Measurements from ENCODE around the gene OR13C4.
"Not testable (repeated sequence)": the region's sequence is repeated elsewhere in the genome, so short reads cannot be mapped to it uniquely, and the experiment has no call there.

OR13C4 gene

DNA sequence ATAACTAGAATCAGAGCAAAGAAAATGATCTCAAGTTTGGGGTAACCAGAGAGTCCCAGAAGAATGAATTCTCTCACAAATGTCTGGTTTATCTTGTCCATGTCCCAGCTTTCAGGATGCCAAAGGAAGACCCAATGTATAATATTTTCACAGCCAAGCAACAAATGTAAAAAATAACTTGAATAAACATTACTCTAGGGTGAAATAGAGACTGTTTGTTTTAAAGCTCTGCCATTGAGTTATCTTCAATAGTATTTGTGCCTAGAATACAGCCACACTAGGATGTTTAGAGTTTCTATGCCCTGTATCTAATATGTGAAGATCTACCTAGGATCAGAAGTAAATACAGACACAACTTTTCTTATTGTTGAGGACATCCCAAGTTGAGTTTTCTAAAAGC, at the start of gene OR13C4:
Gene OR13C4, minus strand, starts transcription at position 101 of the 400 bp plus-strand sequence. Its CDS starts 0 bp downstream, at position 101.
- DNase-seq: no peak

DNA sequence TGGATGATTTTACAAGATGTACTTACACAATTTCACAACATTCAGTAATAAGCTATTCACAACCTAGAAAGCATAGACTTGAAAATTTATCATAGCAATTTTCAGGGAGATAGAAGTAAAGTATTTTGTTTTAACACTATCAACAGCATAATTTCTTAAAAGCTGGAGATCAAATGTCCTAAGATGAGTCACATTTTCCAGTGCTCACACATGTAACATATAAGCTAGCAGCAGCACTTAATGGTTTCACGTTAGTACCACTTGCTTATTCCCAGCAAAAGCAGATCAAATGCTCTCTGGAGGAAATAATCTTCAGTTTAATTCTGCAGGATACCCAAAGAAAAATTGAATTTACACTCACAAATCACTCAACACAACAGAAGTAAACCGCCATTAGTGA, 48.4 kb upstream of the OR13C4 start:
- no peak for DNase-seq

DNA sequence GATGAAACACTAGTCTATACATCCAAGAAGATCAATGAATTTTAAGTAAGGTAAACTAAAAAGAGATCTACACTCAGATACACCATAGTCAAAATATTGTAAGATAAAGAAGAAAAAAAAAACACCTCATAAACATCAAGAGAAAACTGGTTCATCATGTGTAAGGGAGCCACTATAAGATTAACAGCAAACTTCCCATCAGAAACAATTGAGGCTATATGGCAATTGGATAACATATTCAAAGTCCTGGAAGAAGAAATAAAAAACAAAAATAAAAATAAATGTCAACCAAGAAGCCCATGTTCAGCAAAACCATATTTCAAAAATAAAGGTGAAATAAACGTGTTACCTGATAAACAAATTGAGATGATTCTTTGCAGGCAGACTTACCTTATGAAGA, 45.6 kb upstream of the OR13C4 start:
- no peak for DNase-seq

DNA sequence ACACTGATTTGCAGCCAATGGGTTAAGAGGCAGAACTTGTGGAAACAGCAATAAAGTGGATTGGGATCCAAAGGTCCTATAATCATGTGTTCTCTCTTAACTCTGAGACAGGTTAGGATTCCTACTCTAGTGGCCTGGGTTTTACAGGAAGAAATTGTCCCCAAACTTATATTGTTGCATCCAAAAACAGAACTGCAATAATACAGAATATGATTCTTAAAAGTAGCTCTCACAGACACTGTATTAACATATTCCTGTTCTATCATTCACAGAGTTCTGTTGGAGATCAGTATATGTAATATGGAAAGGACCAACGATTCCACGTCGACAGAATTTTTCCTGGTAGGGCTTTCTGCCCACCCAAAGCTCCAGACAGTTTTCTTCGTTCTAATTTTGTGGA, 41.9 kb upstream of the OR13C4 start, which contains the start of gene OR13C8:
Gene OR13C8, plus strand, starts transcription at position 301 of the 400 bp plus-strand sequence. Its CDS starts 0 bp downstream, at position 301.
- DNase-seq: no peak

DNA sequence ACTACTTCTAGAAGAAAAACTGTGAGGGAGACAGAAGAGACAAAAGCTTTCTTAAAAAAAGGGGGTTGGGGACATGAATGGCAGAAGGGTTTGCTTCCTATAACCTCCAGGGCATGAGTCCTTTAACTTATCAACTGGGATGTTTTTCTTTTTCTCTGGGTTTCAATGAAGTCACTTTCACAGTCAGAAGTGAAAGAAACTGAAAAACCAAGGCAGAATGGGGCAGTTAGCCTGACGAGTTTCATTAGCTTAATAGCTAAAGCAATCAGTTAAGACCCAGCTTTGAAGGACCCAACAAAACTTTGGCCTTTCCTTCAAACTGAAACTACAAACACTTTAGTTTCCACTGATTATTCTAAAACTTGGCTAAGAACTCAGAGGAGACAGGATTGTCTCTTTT, 37.3 kb upstream of the OR13C4 start:
- no peak for DNase-seq

DNA sequence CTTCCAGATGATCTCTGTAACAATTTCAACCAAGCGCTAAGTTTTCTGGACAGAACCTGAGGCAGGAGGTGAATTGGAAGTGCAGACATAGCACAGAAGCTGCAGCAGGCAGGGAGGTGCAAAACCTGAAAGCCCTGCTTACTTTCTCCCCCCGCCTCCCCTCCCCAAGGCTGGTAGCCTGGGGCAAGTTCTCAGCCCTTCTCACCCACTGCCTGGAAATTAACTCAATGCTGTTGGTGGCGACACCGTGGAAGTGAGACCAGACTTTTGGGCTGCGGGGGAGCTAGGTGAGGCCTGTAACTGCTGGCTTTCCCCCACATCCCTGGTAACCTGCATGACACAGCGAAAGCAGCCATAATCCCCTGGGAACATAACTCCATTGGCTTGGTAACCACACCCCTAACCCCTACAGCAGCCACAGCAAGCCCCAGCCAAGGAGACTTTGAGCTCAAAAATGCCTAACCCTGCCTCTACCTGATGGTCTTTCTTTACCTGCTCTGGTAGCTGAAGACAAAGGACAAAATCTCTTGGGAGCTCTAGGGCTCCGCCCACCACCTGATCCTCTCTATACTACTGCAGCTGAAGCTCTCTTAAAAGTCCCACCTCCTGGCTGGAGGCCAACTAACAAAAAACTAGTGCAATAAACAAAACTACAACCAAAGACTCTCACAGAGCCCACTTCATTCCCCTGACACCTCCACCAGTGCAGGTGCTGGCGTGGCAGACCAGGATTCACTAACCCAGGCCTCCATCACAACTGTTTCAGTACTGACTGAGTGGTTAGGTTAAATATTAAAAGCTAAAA, 30.0 kb upstream of the OR13C4 start:
- no peak for DNase-seq

DNA sequence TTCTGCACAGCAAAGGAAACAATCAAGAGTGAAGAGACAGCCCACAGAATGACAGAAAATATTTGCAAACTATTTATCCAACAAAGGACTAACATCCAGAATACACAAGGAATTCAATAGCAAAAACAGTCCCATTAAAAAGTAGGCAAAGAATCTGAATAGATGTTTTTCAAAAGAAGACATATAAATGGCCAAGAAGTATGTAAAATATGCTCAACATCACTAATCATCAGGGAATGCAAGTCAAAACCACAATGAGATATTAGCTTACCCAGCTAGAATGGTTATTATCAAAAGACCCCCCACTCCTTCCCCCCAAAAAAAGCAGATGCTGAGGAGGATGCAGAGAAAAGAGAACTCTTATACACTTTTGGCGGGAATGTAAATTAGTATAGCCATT, 28.5 kb upstream of the OR13C4 start:
- no peak for DNase-seq

DNA sequence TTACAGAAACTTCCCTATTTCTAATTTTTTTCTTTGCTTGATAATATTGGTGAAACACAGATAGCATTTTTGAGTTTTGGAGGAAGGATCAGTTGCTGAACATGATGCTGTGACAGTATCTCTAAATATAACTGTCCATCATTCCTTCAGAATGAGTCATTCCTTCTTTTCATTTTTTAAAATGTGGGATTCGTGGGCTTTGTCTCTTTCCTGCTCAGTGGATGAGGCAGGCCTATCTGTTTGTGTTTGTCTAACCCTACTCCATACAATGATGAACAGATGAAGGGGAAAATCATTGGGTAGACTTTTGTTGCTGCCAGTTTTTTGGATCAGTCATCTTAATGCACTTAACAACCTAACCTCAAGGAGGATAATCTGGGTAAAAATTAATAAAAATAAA, 26.3 kb upstream of the OR13C4 start:
- DNase-seq: no peak

DNA sequence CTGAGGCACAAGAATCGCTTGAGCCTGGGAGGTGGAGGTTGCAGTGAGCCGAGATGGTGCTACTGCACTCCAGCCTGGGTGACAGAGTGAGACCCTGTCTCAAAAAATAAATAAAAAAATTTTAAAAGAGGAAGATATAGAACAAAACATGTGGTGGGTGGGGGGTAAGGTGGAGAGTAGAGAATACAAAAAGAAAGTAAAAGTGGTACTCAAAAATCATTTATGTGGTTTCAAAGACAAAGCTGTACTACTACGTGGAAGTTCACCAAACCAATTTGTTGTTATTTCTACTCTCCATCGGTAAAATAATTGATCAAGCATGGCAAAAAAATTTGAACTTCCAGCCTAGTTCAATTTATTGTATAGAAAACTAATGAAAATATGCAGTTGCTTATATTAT, 17.6 kb upstream of the OR13C4 start:
- DNase-seq: no peak

DNA sequence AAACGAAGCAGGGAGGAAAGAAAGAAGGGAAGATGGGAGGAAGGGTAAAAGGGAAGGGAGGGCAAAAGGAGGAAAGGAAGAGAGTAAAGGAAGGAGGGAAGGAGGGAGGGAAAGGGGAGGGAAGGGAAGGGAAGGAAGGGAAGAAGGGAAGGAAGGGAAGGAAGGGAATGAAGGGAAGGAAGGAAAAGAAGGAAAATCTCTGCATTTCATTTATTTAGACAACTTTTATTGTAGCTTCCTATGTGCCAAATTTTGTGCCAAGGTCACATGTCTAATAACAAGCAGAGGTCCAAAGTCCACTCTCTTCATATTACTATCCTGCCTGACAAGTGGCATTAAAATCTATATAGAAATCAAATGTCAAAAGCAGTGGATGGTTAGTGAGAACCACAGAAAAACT, 12.3 kb upstream of the OR13C4 start:
- no peak for DNase-seq

DNA sequence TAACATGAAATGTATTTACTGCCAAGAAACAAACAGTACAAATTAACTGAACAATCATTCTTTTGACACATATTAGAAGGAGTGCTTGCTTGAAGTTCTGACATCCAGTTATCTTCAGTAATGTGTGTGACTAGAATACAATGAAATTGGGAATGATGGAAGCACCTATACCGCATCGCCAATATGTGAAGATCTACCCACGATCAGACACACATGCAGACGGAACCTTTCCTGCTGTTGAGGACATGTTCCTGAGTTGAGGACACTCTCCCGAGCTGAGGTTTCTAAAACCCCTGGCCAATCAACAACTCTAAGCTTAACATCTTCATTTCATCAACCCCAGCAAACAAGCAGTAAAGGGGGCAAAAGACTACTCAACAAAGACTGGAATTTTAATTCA, 9.7 kb upstream of the OR13C4 start, which contains the start of gene OR13C3:
Gene OR13C3, minus strand, starts transcription at position 101 of the 400 bp plus-strand sequence. CDS start 133 bp downstream, outside the sequence.
- DNase-seq: no peak

DNA sequence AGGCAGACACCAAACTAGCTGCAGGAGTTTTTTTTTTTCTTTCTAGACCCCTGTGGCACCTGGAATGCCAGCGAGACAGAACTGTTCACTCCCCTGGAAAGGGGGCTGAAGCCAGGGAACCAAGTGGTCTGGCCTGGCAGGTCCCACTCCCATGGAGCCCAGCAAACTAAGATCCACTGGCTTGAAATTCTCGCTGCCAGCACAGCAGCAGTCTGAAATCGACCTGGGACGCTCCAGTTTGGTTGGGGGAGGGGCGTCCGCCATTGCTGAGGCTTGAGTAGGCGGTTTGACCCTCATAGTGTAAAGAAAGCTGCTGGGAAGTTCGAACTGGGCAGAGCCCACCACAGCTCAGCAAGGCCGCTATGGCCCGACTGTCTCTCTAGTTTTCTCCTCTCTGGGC, 6.8 kb downstream of the OR13C4 start:
- not testable (repeated sequence) for DNase-seq

DNA sequence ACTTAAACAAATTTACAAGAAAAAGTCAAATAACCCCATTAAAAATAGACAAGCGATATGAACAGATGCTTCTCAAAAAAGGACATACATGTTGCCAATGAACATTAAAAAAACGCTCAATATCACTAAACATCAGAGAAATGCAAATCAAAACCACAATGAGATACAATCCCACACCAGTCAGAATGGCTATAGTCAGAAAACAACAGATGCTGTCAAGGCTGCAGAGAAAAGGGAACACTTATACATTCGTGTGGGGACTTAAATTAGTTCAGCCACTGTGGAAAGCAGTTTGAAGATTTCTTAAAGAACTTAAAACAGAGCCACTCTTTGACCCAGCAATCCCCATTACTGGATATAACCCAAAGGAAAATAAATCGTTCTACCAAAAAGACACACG, 12.1 kb downstream of the OR13C4 start:
- DNase-seq: no peak

DNA sequence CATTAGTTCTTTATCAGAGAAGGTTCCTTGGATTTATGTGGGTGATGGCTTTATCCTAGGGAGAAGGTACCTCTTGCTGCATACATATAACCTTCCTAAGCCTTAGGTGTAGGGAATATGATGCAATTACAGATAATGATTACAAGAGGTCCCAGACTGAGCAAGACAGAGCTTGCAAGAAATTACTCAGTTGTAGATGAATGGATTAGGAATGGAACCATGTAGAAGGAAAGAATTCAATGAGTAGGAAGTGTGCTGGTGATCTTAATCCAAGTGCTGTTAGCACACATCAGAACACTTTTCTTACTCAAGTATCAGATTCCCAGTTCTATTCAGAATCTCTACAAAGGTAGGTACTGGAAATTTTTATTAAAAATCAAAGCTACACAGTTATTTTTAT, 20.4 kb downstream of the OR13C4 start:
- no peak for DNase-seq

DNA sequence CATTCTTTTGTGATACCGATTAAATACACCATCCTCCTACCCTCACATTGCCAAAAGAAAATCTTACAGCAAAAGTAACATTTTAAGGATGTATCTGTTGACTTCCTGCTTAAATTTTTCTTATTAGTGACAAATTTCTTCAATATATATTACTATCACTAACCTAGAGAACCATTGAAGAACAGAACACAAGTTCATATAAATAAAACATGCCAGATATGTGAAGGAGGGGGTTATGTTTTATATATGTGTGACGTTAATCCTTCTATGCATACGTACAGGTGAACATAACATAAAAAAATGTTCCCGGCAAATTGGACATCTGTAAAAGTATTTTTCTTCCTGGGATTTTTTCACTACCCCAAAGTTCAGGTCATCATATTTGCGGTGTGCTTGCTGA, 23.0 kb downstream of the OR13C4 start, which contains the start of gene OR13F1:
Gene OR13F1, plus strand, starts transcription at position 301 of the 400 bp plus-strand sequence. Its CDS starts 0 bp downstream, at position 301.
- DNase-seq: no peak

DNA sequence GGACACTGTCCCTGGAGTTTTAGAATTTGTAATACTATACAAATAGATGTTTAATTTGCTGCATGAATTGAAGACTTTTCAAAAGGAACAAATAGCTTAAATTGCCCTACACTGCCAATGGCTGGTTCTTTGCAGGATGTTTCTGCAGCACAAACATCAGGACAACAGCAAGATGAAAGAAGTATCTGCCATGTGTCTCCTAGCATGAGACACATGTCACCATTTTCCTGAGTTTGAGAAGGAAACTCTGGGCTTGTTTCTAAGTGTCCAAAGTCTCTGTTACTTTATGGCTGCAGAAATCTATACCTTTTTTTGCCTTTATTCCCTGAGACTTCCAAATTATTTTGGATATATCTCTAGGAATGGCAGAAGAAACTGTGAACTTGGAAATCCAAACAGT, 23.6 kb downstream of the OR13C4 start:
- no peak for DNase-seq

DNA sequence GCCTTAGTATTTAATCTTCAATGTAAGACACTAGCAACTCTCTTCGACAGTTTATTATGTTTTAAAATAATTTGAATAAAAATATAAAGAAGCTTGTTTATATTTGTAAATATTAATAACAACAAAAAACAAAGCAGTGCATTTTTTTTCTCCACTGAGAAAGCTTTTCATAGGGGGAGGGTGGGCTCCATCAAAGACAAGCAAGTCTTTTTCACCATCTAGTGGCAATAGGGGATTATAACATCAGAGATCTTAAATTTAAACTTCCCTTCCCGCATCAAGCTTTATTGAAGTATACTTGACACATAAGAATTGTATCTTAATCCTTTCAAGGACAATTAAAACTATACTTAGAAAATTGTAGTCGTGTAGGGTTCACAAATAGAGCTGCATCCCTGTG, 32.2 kb downstream of the OR13C4 start:
- DNase-seq: no peak

DNA sequence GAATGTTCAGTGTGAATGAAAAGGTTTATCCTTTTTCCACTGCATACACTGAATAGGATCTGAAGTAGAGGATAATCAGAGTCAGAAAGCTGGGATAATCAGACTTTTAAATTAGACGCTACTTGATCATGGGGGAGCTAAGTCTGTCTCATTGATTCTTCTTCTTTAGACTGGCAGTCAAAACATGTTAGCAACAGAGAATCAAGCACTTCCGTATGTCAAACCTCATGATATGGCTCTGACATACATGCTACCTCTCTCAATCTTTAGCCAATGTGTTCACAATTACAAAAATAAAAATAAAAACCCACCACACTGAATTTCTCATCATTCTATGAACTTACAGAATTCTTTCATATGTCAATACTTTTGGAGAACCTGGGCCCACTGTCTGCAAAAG, 42.0 kb downstream of the OR13C4 start:
- no peak for DNase-seq

DNA sequence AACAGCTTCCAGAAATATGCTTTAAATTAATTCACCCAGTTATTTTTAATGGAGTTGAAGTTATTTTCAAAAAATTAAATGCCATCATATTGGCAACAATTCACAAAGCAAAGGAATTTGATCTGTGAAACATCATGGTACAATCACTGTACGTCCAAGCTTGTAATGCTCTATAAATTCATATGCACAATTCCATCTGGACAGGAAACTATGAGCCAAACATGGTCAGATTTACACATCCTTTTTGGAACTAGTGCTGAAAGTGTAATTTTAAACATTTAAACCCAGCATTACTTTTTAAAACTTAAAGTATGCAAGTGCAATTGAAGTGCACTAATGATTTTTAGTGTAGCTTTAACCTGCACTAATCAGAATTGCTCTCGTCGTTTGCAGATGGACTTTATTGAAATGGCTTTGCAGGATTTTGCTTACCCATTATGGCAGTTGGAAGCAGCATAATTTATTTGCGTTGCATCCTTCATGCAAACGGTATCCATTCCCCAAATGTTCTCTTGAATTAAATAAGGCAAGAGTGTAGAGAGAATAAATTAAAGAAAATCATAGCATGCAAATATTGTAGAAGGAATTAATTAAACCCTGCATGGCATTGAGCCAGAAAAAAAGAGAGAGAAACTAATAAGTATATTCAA, 44.0 kb downstream of the OR13C4 start:
- DNase-seq: no peak
